Gastroesophageal sphincter (tissue), 4 donors: Measurements from ENCODE around the gene ADD1. TPM values are rescaled to one million over a fixed set of nuclear protein-coding genes. Genes with fewer than 3 reads are reported as not detected.
"Not testable (repeated sequence)": the region's sequence is repeated elsewhere in the genome, so short reads cannot be mapped to it uniquely, and the experiment has no call there.

Source experiments
- ATAC-seq: fragments of 150-250 bp; one replicate; pipeline ENCODE4 v1.9.1; 2016; ENCODE audit warnings: mild to moderate bottlenecking, moderate library complexity
- H3K27ac ChIP-seq, 4 donors: fragments of 200-600 bp; sonication (generic) in 3 of 4; 1 replicate in 3 of 4; 2 replicates in 1 of 4; pipeline ENCODE4 v1.5.1; 2016 to 2019
- H3K27me3 ChIP-seq: fragments of 200-600 bp; sonication (generic); one replicate; pipeline ENCODE4 v1.5.1; 2019
- H3K36me3 ChIP-seq, 2 donors: fragments of 200-600 bp; sonication (generic); one replicate each; pipeline ENCODE4 v1.5.1; 2019; ENCODE audit warnings: control low read depth in 1 of 2
- H3K4me1 ChIP-seq, 3 donors: fragments of 200-600 bp; sonication (generic); 1 replicate in 2 of 3; 2 replicates in 1 of 3; pipeline ENCODE4 v1.5.1; 2016 to 2019; ENCODE audit warnings: control low read depth in 2 of 3
- H3K4me3 ChIP-seq, 2 donors: fragments of 200-600 bp; sonication (generic); one replicate each; pipeline ENCODE4 v1.5.1; 2019; ENCODE audit warnings: mild to moderate bottlenecking in 1 of 2, moderate library complexity in 1 of 2
- H3K9me3 ChIP-seq, 3 donors: fragments of 200-600 bp; sonication (generic); one replicate each; pipeline ENCODE4 v1.5.1; 2017 to 2019; ENCODE audit warnings: control low read depth in 2 of 3
- CTCF ChIP-seq, 4 experiments: fragments of 200-600 bp in 2 of 4; fragments of 450-650 bp in 2 of 4; sonication (generic) in 1 of 4; IDR thresholded peaks; one replicate each; pipeline ENCODE4 v1.5.1; 2017 to 2019; ENCODE audit warnings: antibody characterized with exemption in 4 of 4, mild to moderate bottlenecking in 2 of 4, moderate library complexity in 2 of 4
- EP300 ChIP-seq: sonication (generic); formaldehyde crosslinking; IDR thresholded peaks from one replicate; pipeline ENCODE4 v1.6.1; 2017; ENCODE audit warnings: antibody characterized with exemption, mild to moderate bottlenecking
- POLR2A ChIP-seq, 2 donors: fragments of 450-650 bp; IDR thresholded peaks; one replicate each; pipeline ENCODE4 v1.6.1; 2017; ENCODE audit warnings: antibody characterized with exemption in 2 of 2, mild to moderate bottlenecking in 2 of 2, moderate library complexity in 1 of 2
- POLR2AphosphoS5 ChIP-seq: sonication (generic); formaldehyde crosslinking; IDR thresholded peaks from one replicate; pipeline ENCODE4 v1.6.1; 2017; ENCODE audit warnings: antibody characterized with exemption
- WGBS, 2 donors: methylation state at CpG; one replicate each; pipeline ENCODE4 v1.1.5; 2018; ENCODE audit warnings: low coverage in 1 of 2; 5-methylcytosine and 5-hydroxymethylcytosine counted together
- total RNA-seq, 4 donors: library from RNA; depleted of rRNA; stranded (reverse); fragments of >200 nt; gene quantifications; one replicate each; pipeline ENCODE4 v1.1.0, GENCODE V29; 2016

ADD1 gene
- total RNA-seq, 4 donors from 2014 or later = 230 to 384 (median 297) TPM

GRCh38 chr4:2944091-2944482 lies 100.4 kb downstream of the ADD1 start:
- no peak overlapping the region for H3K4me3 ChIP-seq
- H3K27me3 ChIP-seq = no peaks in the 10 kb centered on the region
- no peak overlapping the region for H3K27ac ChIP-seq
- WGBS, 2 donors = 70 to 84% methylated on average over 7 to 10 of the region's 11 CpGs
- ATAC-seq = no peak
- TF ChIP-seq POLR2AphosphoS5 (no peak), POLR2A (IDR thresholded peaks at IDR 0.05) (no peak), EP300 (no peak), CTCF (IDR thresholded peaks at IDR 0.05) (no peak)
- no peaks in the 10 kb centered on the region for H3K9me3 ChIP-seq
- H3K4me1 ChIP-seq = no peaks in the 10 kb centered on the region
- peaks cover 0 to 100% of the 10 kb centered on the region in 2 donors for H3K36me3 ChIP-seq

GRCh38 chr4:2944586-2945526 lies 101.2 kb downstream of the ADD1 start:
- Histone ChIP-seq H3K9me3 (no peaks in the 10 kb centered on the region), H3K27me3 (no peaks in the 10 kb centered on the region), H3K36me3 (peaks cover 0 to 100% of the 10 kb centered on the region in 2 donors), H3K4me1 (no peaks in the 10 kb centered on the region), H3K4me3 (no peak overlapping the region), H3K27ac (no peak overlapping the region)
- WGBS, 2 donors = 77 to 87% methylated on average over 11 to 17 of the region's 30 CpGs
- no peak for ATAC-seq
- TF ChIP-seq POLR2AphosphoS5 (no peak), CTCF (IDR thresholded peaks at IDR 0.05) (no peak), EP300 (no peak), POLR2A (IDR thresholded peaks at IDR 0.05) (no peak)

- not testable (repeated sequence) for H3K4me1 ChIP-seq, H3K4me3 ChIP-seq, H3K9me3 ChIP-seq, H3K27ac ChIP-seq, H3K27me3 ChIP-seq, ATAC-seq
- H3K36me3 ChIP-seq = peaks cover 0 to 100% of the 10 kb centered on the region in 2 donors
- WGBS, 2 donors = 79 to 82% methylated on average over 4 to 25 of the region's 30 CpGs
Measured at GRCh38 chr4:2945619-2946604, 102.3 kb downstream of the ADD1 start.

- Histone ChIP-seq H3K9me3 (no peaks in the 10 kb centered on the region), H3K4me3 (no peak overlapping the region), H3K27me3 (no peaks in the 10 kb centered on the region), H3K27ac (no peak overlapping the region), H3K4me1 (no peaks in the 10 kb centered on the region), H3K36me3 (peaks cover 0 to 100% of the 10 kb centered on the region in 2 donors)
- WGBS, 2 donors = 87% methylated on average over 6 of the region's 19 CpGs; no CpG with 5 or more reads in 1 of the 2 donors
- no peak for TF ChIP-seq POLR2A (IDR thresholded peaks at IDR 0.05)
- TF ChIP-seq CTCF (IDR thresholded peaks at IDR 0.05) = no peak
- TF ChIP-seq POLR2AphosphoS5 = no peak
- TF ChIP-seq EP300 = no peak
- ATAC-seq = no peak
Measured at GRCh38 chr4:2946812-2947600, 103.4 kb downstream of the ADD1 start.
